ENCODE results near the gene HECTD4. TPM values are rescaled to one million over a fixed set of nuclear protein-coding genes. Genes with fewer than 3 reads are reported as not detected.

HECTD4 gene
- total and polyA plus RNA-seq, 2 donors (not counting 1 experiment from before 2014, with no cell fraction given): 46.4 to 92.2 TPM

DNA sequence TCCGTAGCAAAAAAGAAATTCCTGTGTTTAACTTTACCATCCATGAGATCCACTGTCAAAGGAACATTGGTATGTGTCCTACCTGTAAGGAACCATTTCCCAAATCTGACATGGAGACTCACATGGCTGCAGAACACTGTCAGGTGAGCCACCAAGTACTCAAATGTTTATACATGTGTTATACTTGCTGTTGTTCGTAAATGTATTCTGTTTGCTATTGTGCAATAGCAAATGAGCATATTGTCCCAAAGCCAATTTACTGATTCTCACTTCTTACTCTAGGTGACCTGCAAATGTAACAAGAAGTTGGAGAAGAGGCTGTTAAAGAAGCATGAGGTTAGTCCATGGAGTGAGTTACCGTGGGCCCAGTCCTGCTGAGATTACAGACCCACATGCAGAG is 247.5 kb downstream of the HECTD4 start:
- H3K27ac Mint-ChIP-seq: no peak overlapping the region
- ChIA-PET POLR2A (no interaction called here), CTCF (no interaction called here)
- 94% methylated on average over 2 of the region's 3 CpGs for WGBS (ENCODE audit: insufficient coverage)
- Histone ChIP-seq H3K27me3 (replicated peaks in 1 of 4; ENCODE audit: control extremely low read depth in 1 of 4, control insufficient read depth in 3 of 4, insufficient read depth in 4 of 4, low read length in 3 of 4) (no peaks in the 10 kb centered on the region), H3K27ac (ENCODE audit: low read length in 2 of 2) (no peak overlapping the region), H3K4me1 (ENCODE audit: control insufficient read depth in 2 of 2, insufficient read depth in 2 of 2, low read length in 2 of 2) (peaks cover 13 to 17% of the 10 kb centered on the region in 2 donors), H3K9ac (ENCODE audit: low read length) (no peak overlapping the region), H3K4me3 (ENCODE audit: control extremely low read depth in 1 of 5, extremely low read depth in 1 of 5, insufficient read depth in 1 of 5, low read depth in 2 of 5, low read length in 4 of 5) (no peak overlapping the region), H4K20me1 (ENCODE audit: control insufficient read depth, insufficient read depth, low read length, poor library complexity, severe bottlenecking) (no peaks in the 10 kb centered on the region), H3K36me3 (replicated peaks in 1 of 2; ENCODE audit: control extremely low read depth in 1 of 2, control insufficient read depth in 1 of 2, extremely low read depth in 1 of 2, insufficient read depth in 2 of 2, low read length in 1 of 2) (peaks cover 7 to 56% of the 10 kb centered on the region in 2 experiments), H3K4me2 (replicated peaks; ENCODE audit: low read depth, low read length, poor library complexity, severe bottlenecking) (no peak overlapping the region), H2AFZ (ENCODE audit: insufficient read depth, low read depth, low read length, poor library complexity, severe bottlenecking) (no peak overlapping the region), H3K79me2 (ENCODE audit: control insufficient read depth, insufficient read depth, low read length) (peaks cover 56% of the 10 kb centered on the region), H3K9me3 (ENCODE audit: control extremely low read depth in 1 of 3, control insufficient read depth in 2 of 3, insufficient read depth in 1 of 3, low read length in 2 of 3) (no peaks in the 10 kb centered on the region)
- DNase-seq (no peak), ATAC-seq (ENCODE audit: low read depth) (no peak)
- intact Hi-C loops (cut with micrococcal nuclease): no loop called here
- H3K4me3 Mint-ChIP-seq: no peak overlapping the region
- peaks cover 26% of the 10 kb centered on the region for H3K4me1 Mint-ChIP-seq
- no peaks in the 10 kb centered on the region for H3K9me3 Mint-ChIP-seq (ENCODE audit: insufficient read depth)
- TF ChIP-seq EZH2 (IDR thresholded peaks at IDR 0.05; ENCODE audit: borderline replicate concordance, insufficient read depth, low read depth, low read length, poor library complexity, severe bottlenecking): no peak
- TF ChIP-seq, protein P1, sequence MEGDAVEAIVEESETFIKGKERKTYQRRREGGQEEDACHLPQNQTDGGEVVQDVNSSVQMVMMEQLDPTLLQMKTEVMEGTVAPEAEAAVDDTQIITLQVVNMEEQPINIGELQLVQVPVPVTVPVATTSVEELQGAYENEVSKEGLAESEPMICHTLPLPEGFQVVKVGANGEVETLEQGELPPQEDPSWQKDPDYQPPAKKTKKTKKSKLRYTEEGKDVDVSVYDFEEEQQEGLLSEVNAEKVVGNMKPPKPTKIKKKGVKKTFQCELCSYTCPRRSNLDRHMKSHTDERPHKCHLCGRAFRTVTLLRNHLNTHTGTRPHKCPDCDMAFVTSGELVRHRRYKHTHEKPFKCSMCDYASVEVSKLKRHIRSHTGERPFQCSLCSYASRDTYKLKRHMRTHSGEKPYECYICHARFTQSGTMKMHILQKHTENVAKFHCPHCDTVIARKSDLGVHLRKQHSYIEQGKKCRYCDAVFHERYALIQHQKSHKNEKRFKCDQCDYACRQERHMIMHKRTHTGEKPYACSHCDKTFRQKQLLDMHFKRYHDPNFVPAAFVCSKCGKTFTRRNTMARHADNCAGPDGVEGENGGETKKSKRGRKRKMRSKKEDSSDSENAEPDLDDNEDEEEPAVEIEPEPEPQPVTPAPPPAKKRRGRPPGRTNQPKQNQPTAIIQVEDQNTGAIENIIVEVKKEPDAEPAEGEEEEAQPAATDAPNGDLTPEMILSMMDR (IDR thresholded peaks at IDR 0.05): no peak
- no peaks in the 10 kb centered on the region for H3K27me3 Mint-ChIP-seq

DNA sequence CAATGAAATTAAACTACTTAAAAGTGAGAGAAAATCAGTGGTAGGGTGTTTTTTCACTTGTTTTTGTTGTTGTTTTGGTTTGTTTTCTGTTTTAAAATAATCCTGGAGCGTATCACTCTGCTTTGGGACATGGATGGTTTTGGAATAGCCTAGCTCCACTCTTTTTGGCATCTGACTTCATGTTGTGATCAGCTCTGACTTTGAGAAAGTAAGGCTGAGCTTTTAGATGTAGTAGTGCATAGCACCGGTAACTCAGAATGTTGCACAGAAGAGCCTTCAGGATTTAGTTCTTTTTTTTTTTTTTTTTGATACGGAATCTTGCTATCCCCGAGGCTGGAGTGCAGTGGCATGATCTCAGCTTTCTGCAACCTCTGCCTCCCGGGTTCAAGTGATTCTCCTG is 248.8 kb downstream of the HECTD4 start:
- Histone ChIP-seq H3K9me3 (ENCODE audit: control extremely low read depth in 1 of 3, control insufficient read depth in 2 of 3, insufficient read depth in 1 of 3, low read length in 2 of 3) (no peaks in the 10 kb centered on the region), H3K27me3 (replicated peaks in 1 of 4; ENCODE audit: control extremely low read depth in 1 of 4, control insufficient read depth in 3 of 4, insufficient read depth in 4 of 4, low read length in 3 of 4) (no peaks in the 10 kb centered on the region), H3K79me2 (ENCODE audit: control insufficient read depth, insufficient read depth, low read length) (peaks cover 66% of the 10 kb centered on the region), H3K4me2 (replicated peaks; ENCODE audit: low read depth, low read length, poor library complexity, severe bottlenecking) (no peak overlapping the region), H4K20me1 (ENCODE audit: control insufficient read depth, insufficient read depth, low read length, poor library complexity, severe bottlenecking) (no peaks in the 10 kb centered on the region), H3K9ac (ENCODE audit: low read length) (no peak overlapping the region), H3K36me3 (replicated peaks in 1 of 2; ENCODE audit: control extremely low read depth in 1 of 2, control insufficient read depth in 1 of 2, extremely low read depth in 1 of 2, insufficient read depth in 2 of 2, low read length in 1 of 2) (peaks cover 4 to 44% of the 10 kb centered on the region in 2 experiments), H3K4me1 (ENCODE audit: control insufficient read depth in 2 of 2, insufficient read depth in 2 of 2, low read length in 2 of 2) (peaks cover 26 to 30% of the 10 kb centered on the region in 2 donors), H3K4me3 (ENCODE audit: control extremely low read depth in 1 of 5, extremely low read depth in 1 of 5, insufficient read depth in 1 of 5, low read depth in 2 of 5, low read length in 4 of 5) (no peak overlapping the region), H3K27ac (ENCODE audit: low read length in 2 of 2) (peak overlapping the region in 1 of 2 donors; percentile 81), H2AFZ (ENCODE audit: insufficient read depth, low read depth, low read length, poor library complexity, severe bottlenecking) (no peak overlapping the region)
- ATAC-seq (ENCODE audit: low read depth) (no peak), DNase-seq (no peak)
- TF ChIP-seq, protein P1 (IDR thresholded peaks at IDR 0.05): no peak
- no peak for TF ChIP-seq EZH2 (IDR thresholded peaks at IDR 0.05; ENCODE audit: borderline replicate concordance, insufficient read depth, low read depth, low read length, poor library complexity, severe bottlenecking)
- Mint-ChIP-seq H3K27me3 (no peaks in the 10 kb centered on the region), H3K27ac (no peak overlapping the region), H3K9me3 (ENCODE audit: insufficient read depth) (no peaks in the 10 kb centered on the region), H3K4me3 (no peak overlapping the region), H3K4me1 (peaks cover 38% of the 10 kb centered on the region)
- POLR2A ChIA-PET: no interaction called here
- intact Hi-C loops (cut with micrococcal nuclease): no loop called here
- 93% methylated on average over 5 of the region's 5 CpGs for whole genome bisulfite sequencing (ENCODE audit: insufficient coverage)
- CTCF ChIA-PET: interaction anchor here (0.6 to 1.5 kb wide), 4 partner anchors 31 to 1063 kb away, joined by 3 to 8 read pairs (median 6); no protein-coding TSS in a partner anchor

Data from B cell (primary cell).